SK-N-SH (cell line): ENCODE measurements around the gene TEX52. TPM values are rescaled to one million over a fixed set of nuclear protein-coding genes. Genes with fewer than 3 reads are reported as not detected.

Experiments
- CTCF ChIA-PET: fragments of 300-600, 350-600 bp; formaldehyde crosslinking; extraction: SDS; loops from one replicate; lab custom pipeline; 2021; lab: Yijun Ruan, JAX
- POLR2A ChIA-PET: fragments of 350-600 bp; sonication (Branson Sonifier 250); formaldehyde crosslinking; extraction: SDS; loops from one replicate; lab custom pipeline; 2020; ENCODE audit warnings: antibody characterized with exemption, inconsistent platforms; lab: Yijun Ruan, JAX
- DNase-seq: peaks from one replicate; pipeline ENCODE4 v3.0.0; 2012
- H2AFZ ChIP-seq: fragments of 200-600 bp; sonication (generic); 2 replicates; pipeline ENCODE4 v1.8.1; 2016; ENCODE audit warnings: antibody characterized with exemption, mild to moderate bottlenecking, low read depth
- H3F3A ChIP-seq: fragments of 200-600 bp; sonication (generic); replicated peaks from 2 replicates; pipeline ENCODE3; 2016; ENCODE audit warnings: antibody characterized with exemption, mild to moderate bottlenecking; ENCODE audit not compliant: insufficient read depth
- H3K27ac ChIP-seq, 2 experiments: fragments of 200-500 bp in 1 of 2; fragments of 200-600 bp in 1 of 2; sonication (Bioruptor generic) in 1 of 2; sonication (generic), shearing (Covaris generic) in 1 of 2; 2 replicates each; pipeline versions ENCODE4 v1.5.1 to v1.6.1; 2014 to 2016; ENCODE audit warnings: low read depth in 2 of 2, inconsistent platforms in 1 of 2, low read length in 1 of 2, mild to moderate bottlenecking in 1 of 2, mixed read lengths in 1 of 2
- H3K27me3 ChIP-seq: fragments of 200-600 bp; sonication (generic), shearing (Covaris generic); 2 replicates; pipeline ENCODE4 v1.6.1; 2016; ENCODE audit warnings: mixed run types; ENCODE audit not compliant: insufficient read depth
- H3K36me3 ChIP-seq, 2 experiments: fragments of 200-500 bp in 1 of 2; fragments of 200-600 bp in 1 of 2; sonication (Bioruptor generic) in 1 of 2; sonication (generic) in 1 of 2; replicated peaks in 1 of 2; 2 replicates each; pipeline versions ENCODE3 to v1.5.1; 2014 to 2016; ENCODE audit warnings: low read length in 1 of 2, mild to moderate bottlenecking in 1 of 2; ENCODE audit not compliant: insufficient read depth in 2 of 2, control insufficient read depth in 1 of 2
- H3K4me1 ChIP-seq, 2 experiments: fragments of 200-500 bp in 1 of 2; fragments of 200-600 bp in 1 of 2; sonication (Bioruptor generic) in 1 of 2; sonication (generic), shearing (Covaris generic) in 1 of 2; 2 replicates each; pipeline versions ENCODE4 v1.5.1 to v1.6.1; 2014 to 2016; ENCODE audit warnings: low read depth in 1 of 2, low read length in 1 of 2, mixed run types in 1 of 2; ENCODE audit not compliant: insufficient read depth in 2 of 2, control insufficient read depth in 1 of 2
- H3K4me2 ChIP-seq: fragments of 200-600 bp; sonication (generic), shearing (Covaris generic); 2 replicates; pipeline ENCODE4 v1.6.1; 2017; ENCODE audit warnings: mixed run types
- H3K4me3 ChIP-seq, 2 experiments: fragments of 200-500 bp in 1 of 2; fragments of 200-600 bp in 1 of 2; sonication (Bioruptor generic) in 1 of 2; sonication (generic), shearing (Covaris generic) in 1 of 2; 2 replicates each; pipeline versions ENCODE4 v1.5.1 to v1.8.1; 2014 to 2016; ENCODE audit warnings: low read depth in 2 of 2, inconsistent platforms in 1 of 2, low read length in 1 of 2, mild to moderate bottlenecking in 1 of 2, mixed read lengths in 1 of 2, moderate library complexity in 1 of 2
- H3K79me2 ChIP-seq: fragments of 200-600 bp; sonication (generic); 2 replicates; pipeline ENCODE4 v1.8.1; 2017; ENCODE audit warnings: mild to moderate bottlenecking; ENCODE audit not compliant: insufficient read depth
- H3K9ac ChIP-seq: fragments of 200-600 bp; sonication (generic); 2 replicates; pipeline ENCODE4 v1.6.1; 2017; ENCODE audit warnings: mixed run types
- H3K9me2 ChIP-seq: fragments of 200-600 bp; sonication (generic); 2 replicates; pipeline ENCODE4 v1.6.1; 2017; ENCODE audit warnings: mixed run types
- H3K9me3 ChIP-seq: fragments of 200-600 bp; sonication (generic); 2 replicates; pipeline ENCODE4 v1.6.1; 2017; ENCODE audit warnings: mixed run types, mild to moderate bottlenecking, moderate library complexity
- H4K20me1 ChIP-seq: fragments of 200-600 bp; sonication (generic); 2 replicates; pipeline ENCODE4 v1.6.1; 2017; ENCODE audit warnings: mild to moderate bottlenecking, mixed run types; ENCODE audit not compliant: insufficient read depth
- CHD2 ChIP-seq: fragments of 150-350 bp; IDR thresholded peaks from 2 replicates; pipeline ENCODE4 v1.6.1; 2018; ENCODE audit warnings: low read length; ENCODE audit not compliant: partially characterized antibody
- ELF1 ChIP-seq: IDR thresholded peaks from 2 replicates; pipeline ENCODE4 v1.4.0; 2012
- FOXM1 ChIP-seq: IDR thresholded peaks from 2 replicates; pipeline ENCODE4 v1.4.0; 2012; ENCODE audit warnings: low read depth, mild to moderate bottlenecking
- IRF3 ChIP-seq: fragments of 150-350 bp; IDR thresholded peaks from 2 replicates; pipeline ENCODE4 v1.6.1; 2016; ENCODE audit warnings: mild to moderate bottlenecking, low read depth, low read length
- JUND ChIP-seq: IDR thresholded peaks from 2 replicates; pipeline ENCODE4 v1.4.0; 2012
- MAX ChIP-seq: IDR thresholded peaks from 2 replicates; pipeline ENCODE4 v1.4.0; 2012; ENCODE audit warnings: low read depth
- NRF1 ChIP-seq: IDR thresholded peaks from 2 replicates; pipeline ENCODE4 v1.6.1; 2012; ENCODE audit warnings: low read depth, mild to moderate bottlenecking, low read length
- PBX3 ChIP-seq: IDR thresholded peaks from 2 replicates; pipeline ENCODE4; 2012
- RAD21 ChIP-seq: IDR thresholded peaks from 2 replicates; pipeline ENCODE4 v1.6.1; 2012; ENCODE audit warnings: mild to moderate bottlenecking, low read length
- RFX5 ChIP-seq: IDR thresholded peaks from 2 replicates; pipeline ENCODE4 v1.6.1; 2012; ENCODE audit warnings: mild to moderate bottlenecking, improper control_type of control experiment, low read length
- SMC3 ChIP-seq: IDR thresholded peaks from 2 replicates; pipeline ENCODE4 v1.6.1; 2012; ENCODE audit warnings: low read depth, low read length, improper control_type of control experiment
- TAF1 ChIP-seq: IDR thresholded peaks from 2 replicates; pipeline ENCODE4 v1.6.1; 2012; ENCODE audit warnings: low read depth, mild to moderate bottlenecking, low read length, moderate library complexity, borderline replicate concordance
- TCF12 ChIP-seq: IDR thresholded peaks from 2 replicates; pipeline ENCODE4 v1.4.0; 2012
- USF2 ChIP-seq: fragments of 150-350 bp; IDR thresholded peaks from 2 replicates; pipeline ENCODE4 v1.6.1; 2017; ENCODE audit warnings: antibody characterized with exemption, low read length, low read depth, borderline replicate concordance
- YY1 ChIP-seq: IDR thresholded peaks from 2 replicates; pipeline ENCODE4 v1.4.0; 2012; ENCODE audit warnings: low read depth, mild to moderate bottlenecking
- WGBS: methylation state at CpG from one replicate; pipeline ENCODE4 v1.1.6; 2017; ENCODE audit warnings: low lambda C conversion rate; 5-methylcytosine and 5-hydroxymethylcytosine counted together
- polyA plus RNA-seq, 3 experiments: library from polyadenylated mRNA; depleted of rRNA; stranded (reverse); fragments of >200 nt; gene quantifications; 2 replicates each; pipeline ENCODE4 v1.2.3, GENCODE V29; 2012

The TEX52 gene
- polyA plus RNA-seq, 1 of the 3 experiments (the other 2 are of a cell fraction): not detected

- Histone ChIP-seq H3K27me3 (no peaks in the 10 kb centered on the region), H2AFZ (no peak overlapping the region), H3K9me3 (no peaks in the 10 kb centered on the region), H3K4me1 (no peaks in the 10 kb centered on the region), H3K79me2 (no peaks in the 10 kb centered on the region; the same call in 1 of the 2 replicates), H3K27ac (no peak overlapping the region), H3K4me2 (no peak overlapping the region), H4K20me1 (no peaks in the 10 kb centered on the region), H3F3A (peaks cover 9% of the 10 kb centered on the region), H3K36me3 (peaks cover 4 to 17% of the 10 kb centered on the region in 2 experiments), H3K9ac (no peak overlapping the region), H3K9me2 (no peaks in the 10 kb centered on the region), H3K4me3 (no peak overlapping the region)
- WGBS: 91% methylated on average over 7 of the region's 7 CpGs
- CTCF ChIA-PET: interaction anchor here (0.9 to 3.8 kb wide), 7 partner anchors 12 to 184 kb away, joined by 3 to 30 read pairs (median 7); no protein-coding TSS in a partner anchor
- DNase-seq: no peak
- POLR2A ChIA-PET: no interaction called here
- TF ChIP-seq FOXM1 (no peak), SMC3 (no peak), TCF12 (no peak), RFX5 (no peak), IRF3 (no peak)
These were observed 737 bp upstream of the TEX52 start for GRCh38 chr12:2857576-2857975.

GRCh38 chr12:2856051-2856450 lies 788 bp downstream of the TEX52 start:
- WGBS: 90% methylated on average over 3 of the region's 3 CpGs
- Histone ChIP-seq H3K36me3 (peaks cover 0 to 15% of the 10 kb centered on the region in 2 experiments), H3F3A (peaks cover 8% of the 10 kb centered on the region), H3K4me3 (no peak overlapping the region), H3K4me2 (no peak overlapping the region), H2AFZ (no peak overlapping the region), H3K27me3 (no peaks in the 10 kb centered on the region), H3K4me1 (no peaks in the 10 kb centered on the region), H3K9me2 (no peaks in the 10 kb centered on the region), H3K9ac (no peak overlapping the region), H3K9me3 (no peaks in the 10 kb centered on the region), H3K27ac (no peak overlapping the region), H4K20me1 (no peaks in the 10 kb centered on the region), H3K79me2 (no peaks in the 10 kb centered on the region)
- TF ChIP-seq CHD2 (no peak), PBX3 (peak; percentile 37; the same call in 1 of the 2 replicates)
- ChIA-PET POLR2A (no interaction called here), CTCF (interaction anchor here (2.2 to 3.8 kb wide), 3 partner anchors 29 to 186 kb away, joined by 7 to 30 read pairs (median 8); no protein-coding TSS in a partner anchor)
- DNase-seq: no peak

- H3K9me2 ChIP-seq: no peaks in the 10 kb centered on the region
- ChIA-PET POLR2A (no interaction called here), CTCF (interaction anchor here (2.1 to 3.8 kb wide), 6 partner anchors 10 to 186 kb away, joined by 6 to 30 read pairs (median 16); no protein-coding TSS in a partner anchor)
- no peak overlapping the region for H3K27ac ChIP-seq
- H3K9me3 ChIP-seq: no peaks in the 10 kb centered on the region
- H3K4me1 ChIP-seq: no peaks in the 10 kb centered on the region
- H3K9ac ChIP-seq: no peak overlapping the region
- H4K20me1 ChIP-seq: no peaks in the 10 kb centered on the region
- no peak overlapping the region for H2AFZ ChIP-seq
- WGBS: 89% methylated on average over 7 of the region's 7 CpGs
- H3K36me3 ChIP-seq: peaks cover 0 to 15% of the 10 kb centered on the region in 2 experiments
- H3F3A ChIP-seq: peaks cover 6% of the 10 kb centered on the region
- no peak for DNase-seq
- H3K4me2 ChIP-seq: no peak overlapping the region
- no peak overlapping the region for H3K4me3 ChIP-seq
- H3K27me3 ChIP-seq: no peaks in the 10 kb centered on the region
- H3K79me2 ChIP-seq: no peaks in the 10 kb centered on the region
- TF ChIP-seq RFX5 (no peak), NRF1 (no peak), FOXM1 (no peak), TAF1 (no peak), RAD21 (no peak), JUND (no peak), TCF12 (no peak), YY1 (no peak), USF2 (no peak), PBX3 (no peak), MAX (no peak), ELF1 (no peak)
These were observed 1.3 kb downstream of the TEX52 start for GRCh38 chr12:2855546-2855945.
